DND-41 (cell line): ENCODE data around the gene CDC26.

Experiments
- EZH2 ChIP-seq: IDR thresholded peaks from 3 replicates; pipeline ENCODE4 v1.6.1; 2012; ENCODE audit warnings: borderline replicate concordance, low read depth, mild to moderate bottlenecking, moderate library complexity, low read length, inconsistent platforms; ENCODE audit not compliant: severe bottlenecking
- TF ChIP-seq, protein P1 (sequence below): IDR thresholded peaks from 2 replicates; pipeline ENCODE4 v1.5.1; 2012; ENCODE audit warnings: borderline replicate concordance, low read length, moderate library complexity, mild to moderate bottlenecking; ENCODE audit not compliant: poor library complexity, severe bottlenecking; ENCODE audit errors: extremely low read depth

DNA sequence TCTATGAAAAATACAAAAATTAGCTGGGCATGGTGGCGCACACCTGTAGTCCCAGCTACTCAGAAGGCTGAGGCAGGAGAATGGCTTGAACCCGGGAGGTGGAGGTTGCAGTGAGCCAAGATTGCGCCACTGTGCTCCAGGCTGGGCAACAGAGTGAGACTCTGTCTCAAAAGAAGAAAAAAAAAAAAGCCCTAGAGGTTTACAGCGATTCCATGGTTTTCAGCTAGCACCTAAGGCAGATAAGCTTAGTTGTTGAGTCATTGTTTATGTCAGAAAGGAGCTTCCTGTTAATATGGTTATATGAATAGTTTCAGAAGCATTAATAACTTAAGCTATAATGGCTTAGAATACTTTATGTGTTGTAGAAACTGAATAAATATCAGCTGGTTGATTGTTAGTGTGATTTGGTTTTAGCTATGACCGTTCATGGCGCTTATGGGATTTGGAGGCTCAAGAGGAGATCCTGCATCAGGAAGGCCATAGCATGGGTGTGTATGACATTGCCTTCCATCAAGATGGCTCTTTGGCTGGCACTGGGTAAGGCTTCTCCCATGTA, 14.8 kb upstream of the CDC26 start:
- TF ChIP-seq, protein P1, sequence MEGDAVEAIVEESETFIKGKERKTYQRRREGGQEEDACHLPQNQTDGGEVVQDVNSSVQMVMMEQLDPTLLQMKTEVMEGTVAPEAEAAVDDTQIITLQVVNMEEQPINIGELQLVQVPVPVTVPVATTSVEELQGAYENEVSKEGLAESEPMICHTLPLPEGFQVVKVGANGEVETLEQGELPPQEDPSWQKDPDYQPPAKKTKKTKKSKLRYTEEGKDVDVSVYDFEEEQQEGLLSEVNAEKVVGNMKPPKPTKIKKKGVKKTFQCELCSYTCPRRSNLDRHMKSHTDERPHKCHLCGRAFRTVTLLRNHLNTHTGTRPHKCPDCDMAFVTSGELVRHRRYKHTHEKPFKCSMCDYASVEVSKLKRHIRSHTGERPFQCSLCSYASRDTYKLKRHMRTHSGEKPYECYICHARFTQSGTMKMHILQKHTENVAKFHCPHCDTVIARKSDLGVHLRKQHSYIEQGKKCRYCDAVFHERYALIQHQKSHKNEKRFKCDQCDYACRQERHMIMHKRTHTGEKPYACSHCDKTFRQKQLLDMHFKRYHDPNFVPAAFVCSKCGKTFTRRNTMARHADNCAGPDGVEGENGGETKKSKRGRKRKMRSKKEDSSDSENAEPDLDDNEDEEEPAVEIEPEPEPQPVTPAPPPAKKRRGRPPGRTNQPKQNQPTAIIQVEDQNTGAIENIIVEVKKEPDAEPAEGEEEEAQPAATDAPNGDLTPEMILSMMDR = no peak
- TF ChIP-seq EZH2 = no peak
